H1 (cell line): ENCODE data around the gene RPTOR. TPM values are rescaled to one million over a fixed set of nuclear protein-coding genes. Genes with fewer than 3 reads are reported as not detected.

Source experiments
- CTCF ChIA-PET: fragments of 300-600 bp; sonication (Branson Sonifier 250); formaldehyde crosslinking; loops from one replicate; lab custom pipeline; 2021; ENCODE audit not compliant: partially characterized antibody; lab: Charles Lee
- POLR2A ChIA-PET: fragments of 300-600 bp; sonication (Branson Sonifier 250); formaldehyde crosslinking; loops from one replicate; lab custom pipeline; 2021; ENCODE audit warnings: inconsistent platforms; ENCODE audit not compliant: partially characterized antibody; lab: Charles Lee
- DNase-seq, 2 experiments: peaks; one replicate each; pipeline versions ENCODE4 v3.0.0 to v3.0.0-alpha.2; 2010 to 2022; ENCODE audit warnings: low spot score in 2 of 2, low read depth in 1 of 2, mixed read lengths in 1 of 2
- FAIRE-seq: peaks from 2 replicates; lab custom pipeline; 2011; peaks lifted over from hg19 to GRCh38; lab: Jason Lieb, UNC
- H2AFZ ChIP-seq: 2 replicates; pipeline ENCODE4 v1.8.1; 2012; ENCODE audit warnings: low read length, inconsistent platforms
- H2AK5ac ChIP-seq: 2 replicates; pipeline ENCODE4 v1.6.1; 2013; ENCODE audit warnings: low read depth, low read length
- H2BK120ac ChIP-seq: replicated peaks from 2 replicates; pipeline ENCODE3; 2013; ENCODE audit warnings: low read depth, low read length, inconsistent platforms
- H2BK12ac ChIP-seq: 2 replicates; pipeline ENCODE4 v1.6.1; 2013; ENCODE audit warnings: low read depth, low read length
- H2BK15ac ChIP-seq: 2 replicates; pipeline ENCODE4 v1.6.1; 2013; ENCODE audit warnings: low read length
- H2BK20ac ChIP-seq: 2 replicates; pipeline ENCODE4 v1.6.1; 2013; ENCODE audit warnings: low read length
- H2BK5ac ChIP-seq: 2 replicates; pipeline ENCODE4 v1.6.1; 2013; ENCODE audit warnings: low read depth, low read length
- H3K14ac ChIP-seq: 2 replicates; pipeline ENCODE4 v1.6.1; 2013; ENCODE audit warnings: inconsistent platforms; ENCODE audit not compliant: insufficient read length
- H3K18ac ChIP-seq: 2 replicates; pipeline ENCODE4 v1.6.1; 2013; ENCODE audit warnings: low read length; ENCODE audit errors: extremely low read depth
- H3K23ac ChIP-seq: 2 replicates; pipeline ENCODE4 v1.6.1; 2013; ENCODE audit warnings: inconsistent platforms; ENCODE audit not compliant: insufficient read length
- H3K23me2 ChIP-seq: 2 replicates; pipeline ENCODE4 v1.6.1; 2013; ENCODE audit warnings: low read depth, low read length
- H3K27ac ChIP-seq: 2 replicates; pipeline ENCODE4 v1.6.1; 2011; ENCODE audit warnings: low read depth, low read length, inconsistent platforms
- H3K27me3 ChIP-seq, 4 experiments: replicated peaks in 1 of 4; 1 replicate in 1 of 4; 2 replicates in 3 of 4; pipeline versions ENCODE4 v1.6.1 to v1.8.1; 2011 to 2013; ENCODE audit warnings: low read length in 3 of 4, mild to moderate bottlenecking in 3 of 4, inconsistent platforms in 2 of 4, mixed read lengths in 2 of 4, moderate library complexity in 1 of 4; ENCODE audit not compliant: control insufficient read depth in 3 of 4, insufficient read depth in 3 of 4; ENCODE audit errors: extremely low read depth in 1 of 4
- H3K36me3 ChIP-seq, 4 experiments: 2 replicates each; pipeline versions ENCODE4 v1.6.1 to v1.8.1; 2011 to 2013; ENCODE audit warnings: mild to moderate bottlenecking in 4 of 4, low read length in 3 of 4, moderate library complexity in 2 of 4, control low read depth in 1 of 4, inconsistent platforms in 1 of 4; ENCODE audit not compliant: insufficient read depth in 4 of 4, control insufficient read depth in 2 of 4
- H3K4ac ChIP-seq: replicated peaks from 2 replicates; pipeline ENCODE3; 2013; ENCODE audit warnings: low read length, low read depth, mixed read lengths, inconsistent platforms; ENCODE audit not compliant: insufficient read length
- H3K4me1 ChIP-seq, 4 experiments: replicated peaks in 1 of 4; 1 replicate in 1 of 4; 2 replicates in 3 of 4; pipeline versions ENCODE4 v1.6.1 to v1.8.1; 2011 to 2013; ENCODE audit warnings: low read length in 3 of 4, inconsistent platforms in 2 of 4, mixed read lengths in 1 of 4; ENCODE audit not compliant: insufficient read depth in 4 of 4, control insufficient read depth in 3 of 4
- H3K4me2 ChIP-seq, 2 experiments: 2 replicates each; pipeline versions ENCODE4 v1.6.1 to v1.8.1; 2011 to 2013; ENCODE audit warnings: low read depth in 2 of 2, low read length in 2 of 2, control low read depth in 1 of 2, inconsistent platforms in 1 of 2, mild to moderate bottlenecking in 1 of 2; ENCODE audit not compliant: insufficient read depth in 1 of 2
- H3K4me3 ChIP-seq, 4 experiments: fragments of 200-600, 300-600 bp in 1 of 4; sonication (generic), shearing (Covaris generic), sonication (Bioruptor Twin) in 1 of 4; 2 replicates each; pipeline versions ENCODE4 v1.5.1 to v1.8.1; 2011 to 2016; ENCODE audit warnings: low read length in 4 of 4, low read depth in 3 of 4, control low read depth in 2 of 4, inconsistent platforms in 2 of 4, mild to moderate bottlenecking in 2 of 4, mixed read lengths in 1 of 4, moderate library complexity in 1 of 4; ENCODE audit not compliant: insufficient read depth in 2 of 4; ENCODE audit errors: extremely low read depth in 1 of 4
- H3K56ac ChIP-seq: replicated peaks from 2 replicates; pipeline ENCODE3; 2013; ENCODE audit warnings: low read depth, mild to moderate bottlenecking, mixed read lengths, low read length, inconsistent platforms; ENCODE audit not compliant: insufficient read length
- H3K79me1 ChIP-seq: 2 replicates; pipeline ENCODE4 v1.6.1; 2013; ENCODE audit warnings: low read depth, low read length, control low read depth
- H3K79me2 ChIP-seq, 2 experiments: 2 replicates each; pipeline versions ENCODE4 v1.6.1 to v1.8.1; 2012 to 2013; ENCODE audit warnings: low read length in 2 of 2, mild to moderate bottlenecking in 2 of 2, inconsistent platforms in 1 of 2; ENCODE audit not compliant: insufficient read depth in 2 of 2, control insufficient read depth in 1 of 2
- H3K9ac ChIP-seq, 4 experiments: replicated peaks in 1 of 4; 1 replicate in 1 of 4; 2 replicates in 3 of 4; pipeline versions ENCODE4 v1.6.1 to v1.8.1; 2011 to 2013; ENCODE audit warnings: low read depth in 3 of 4, low read length in 3 of 4, control low read depth in 2 of 4, mild to moderate bottlenecking in 2 of 4, moderate library complexity in 2 of 4, inconsistent platforms in 1 of 4; ENCODE audit errors: extremely low read depth in 1 of 4
- H3K9me3 ChIP-seq, 2 experiments: 2 replicates each; pipeline versions ENCODE4 v1.6.1 to v1.8.1; 2012 to 2013; ENCODE audit warnings: mild to moderate bottlenecking in 2 of 2, moderate library complexity in 2 of 2, control low read depth in 1 of 2, inconsistent platforms in 1 of 2, low read depth in 1 of 2, low read length in 1 of 2, mixed read lengths in 1 of 2; ENCODE audit not compliant: insufficient read depth in 2 of 2
- H4K20me1 ChIP-seq, 2 experiments: replicated peaks in 1 of 2; 2 replicates each; pipeline versions ENCODE3 to v1.8.1; 2011 to 2013; ENCODE audit warnings: inconsistent platforms in 2 of 2, low read length in 2 of 2, mild to moderate bottlenecking in 1 of 2; ENCODE audit not compliant: insufficient read depth in 2 of 2, control insufficient read depth in 1 of 2
- H4K5ac ChIP-seq: 2 replicates; pipeline ENCODE4 v1.6.1; 2013; ENCODE audit warnings: low read length, low read depth, mixed read lengths, inconsistent platforms; ENCODE audit not compliant: insufficient read length
- H4K8ac ChIP-seq: 2 replicates; pipeline ENCODE4 v1.8.0; 2013; ENCODE audit warnings: mild to moderate bottlenecking, moderate library complexity, low read length, inconsistent platforms; ENCODE audit not compliant: insufficient read depth; ENCODE audit errors: extremely low read depth
- H4K91ac ChIP-seq: replicated peaks from 2 replicates; pipeline ENCODE3; 2013; ENCODE audit warnings: low read length, mixed read lengths, inconsistent platforms; ENCODE audit not compliant: insufficient read length
- WGBS, 2 experiments: shearing (Covaris generic) in 1 of 2; methylation state at CpG; one replicate each; pipeline versions ENCODE4 v1.1.6 to v1.1.7; 2013 to 2015; ENCODE audit warnings: low lambda C conversion rate in 2 of 2, mixed read lengths in 2 of 2, inconsistent platforms in 1 of 2, low coverage in 1 of 2, missing lambda C conversion rate in 1 of 2; ENCODE audit not compliant: insufficient replicate concordance in 2 of 2, insufficient coverage in 1 of 2, insufficient read length in 1 of 2; ENCODE audit errors: extremely low coverage in 1 of 2, missing lambda C conversion rate in 1 of 2; 5-methylcytosine and 5-hydroxymethylcytosine counted together
- polyA plus RNA-seq, 7 experiments: library from polyadenylated mRNA; depleted of rRNA in 3 of 7; stranded (reverse) in 5 of 7; unstranded in 2 of 7; fragments of >200 nt in 5 of 7; fragments of 200-250 nt in 2 of 7; gene quantifications; 1 replicate in 5 of 7; 2 replicates in 1 of 7; 4 replicates in 1 of 7; pipeline versions ENCODE4 v1.2.1 to v1.2.3, GENCODE V29; 2011 to 2013; ENCODE audit warnings: missing spikeins in 2 of 7, mixed read lengths in 2 of 7
- total RNA-seq: library from RNA; stranded (reverse); fragmentation: NEBNext Ultra II Directional; extraction: Animal tissue kit (Norgen Biotek cat#: 25700); gene quantifications from 2 replicates; pipeline ENCODE4 v1.2.1, GENCODE V29; 2021

The RPTOR gene
- total and polyA plus RNA-seq, 2 of the 8 experiments (the other 6 are each of a cell fraction or from before 2014, with no cell fraction given) = 6.9 to 28.7 TPM

- H2AFZ ChIP-seq = no peak overlapping the region
- H3K18ac ChIP-seq = no peak overlapping the region
- no peak overlapping the region for H3K14ac ChIP-seq
- H3K27me3 ChIP-seq = no peaks in the 10 kb centered on the region
- no peak overlapping the region for H3K4me2 ChIP-seq
- CTCF ChIA-PET = interaction anchor here (0.8 to 1.6 kb wide), 4 partner anchors 9 to 25 kb away, joined by 3 to 6 read pairs (median 3); no protein-coding TSS in a partner anchor
- 94% methylated on average over 14 of the region's 15 CpGs; no CpG with 5 or more reads in 1 of the 2 experiments for WGBS, 2 experiments
- no peak overlapping the region for H3K23ac ChIP-seq
- no peak overlapping the region for H2AK5ac ChIP-seq
- H3K9me3 ChIP-seq = peaks cover 16 to 18% of the 10 kb centered on the region in 2 experiments
- H3K4me3 ChIP-seq = no peak overlapping the region
- POLR2A ChIA-PET = interaction anchor here (0.7 kb wide), 1 partner anchor 11 kb away, joined by 3 read pairs; no protein-coding TSS in a partner anchor
- no peak overlapping the region for H3K9ac ChIP-seq
- FAIRE-seq (no peak), DNase-seq (no peak)
- no peak overlapping the region for H2BK15ac ChIP-seq
- no peaks in the 10 kb centered on the region for H3K23me2 ChIP-seq
- H4K91ac ChIP-seq = no peak overlapping the region
- H3K56ac ChIP-seq = no peak overlapping the region
- H3K79me1 ChIP-seq = no peaks in the 10 kb centered on the region
- H4K5ac ChIP-seq = no peak overlapping the region
- no peak overlapping the region for H2BK5ac ChIP-seq
- no peak overlapping the region for H2BK20ac ChIP-seq
- H2BK12ac ChIP-seq = no peak overlapping the region
- H3K4me1 ChIP-seq = no peaks in the 10 kb centered on the region
- H3K79me2 ChIP-seq = no peaks in the 10 kb centered on the region
- H3K27ac ChIP-seq = no peak overlapping the region
- H4K8ac ChIP-seq = no peak overlapping the region
- peaks cover 0 to 10% (median 0%) of the 10 kb centered on the region in 4 experiments; a peak in 1 of 8 replicates for H3K36me3 ChIP-seq
- no peaks in the 10 kb centered on the region for H4K20me1 ChIP-seq
- H2BK120ac ChIP-seq = no peak overlapping the region
- H3K4ac ChIP-seq = no peak overlapping the region
Observed at GRCh38 chr17:80918731-80919130, 374.1 kb downstream of the RPTOR start.
